ENCODE data around the gene ARHGAP29.

DNA sequence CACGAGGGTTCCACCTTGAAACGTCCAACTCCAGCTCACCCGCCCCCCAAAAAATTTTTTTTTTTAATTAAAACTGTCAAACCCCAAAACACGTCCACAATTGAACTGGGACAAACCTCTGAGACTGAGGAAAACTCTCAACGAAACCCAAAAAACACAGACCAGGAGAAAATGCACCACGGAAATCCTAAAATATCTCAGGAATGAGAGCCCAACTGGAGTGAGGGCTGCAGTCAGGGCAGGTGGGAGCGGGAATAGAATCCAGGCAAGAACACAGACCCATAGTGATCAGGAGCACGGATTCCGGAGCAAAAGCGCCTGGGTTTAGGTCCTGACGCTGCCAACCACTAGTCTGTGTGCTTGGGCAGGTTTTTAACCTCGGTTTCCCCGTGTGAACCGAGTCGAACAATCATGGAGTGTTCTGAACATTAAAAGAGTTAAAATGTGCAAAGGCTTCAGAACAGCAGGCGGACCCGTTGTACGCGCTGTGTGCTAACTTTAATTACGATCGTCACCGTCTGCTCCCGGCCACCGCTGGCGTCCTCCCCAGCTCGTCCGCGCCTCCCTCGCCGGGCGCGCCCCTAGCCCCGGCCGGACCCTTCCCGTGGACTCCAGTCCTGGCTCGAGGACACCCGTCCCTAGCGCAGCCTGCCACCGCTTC is 624 bp downstream of the ARHGAP29 start:
- TF ChIP-seq, protein P1, sequence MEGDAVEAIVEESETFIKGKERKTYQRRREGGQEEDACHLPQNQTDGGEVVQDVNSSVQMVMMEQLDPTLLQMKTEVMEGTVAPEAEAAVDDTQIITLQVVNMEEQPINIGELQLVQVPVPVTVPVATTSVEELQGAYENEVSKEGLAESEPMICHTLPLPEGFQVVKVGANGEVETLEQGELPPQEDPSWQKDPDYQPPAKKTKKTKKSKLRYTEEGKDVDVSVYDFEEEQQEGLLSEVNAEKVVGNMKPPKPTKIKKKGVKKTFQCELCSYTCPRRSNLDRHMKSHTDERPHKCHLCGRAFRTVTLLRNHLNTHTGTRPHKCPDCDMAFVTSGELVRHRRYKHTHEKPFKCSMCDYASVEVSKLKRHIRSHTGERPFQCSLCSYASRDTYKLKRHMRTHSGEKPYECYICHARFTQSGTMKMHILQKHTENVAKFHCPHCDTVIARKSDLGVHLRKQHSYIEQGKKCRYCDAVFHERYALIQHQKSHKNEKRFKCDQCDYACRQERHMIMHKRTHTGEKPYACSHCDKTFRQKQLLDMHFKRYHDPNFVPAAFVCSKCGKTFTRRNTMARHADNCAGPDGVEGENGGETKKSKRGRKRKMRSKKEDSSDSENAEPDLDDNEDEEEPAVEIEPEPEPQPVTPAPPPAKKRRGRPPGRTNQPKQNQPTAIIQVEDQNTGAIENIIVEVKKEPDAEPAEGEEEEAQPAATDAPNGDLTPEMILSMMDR (conservative IDR thresholded peaks at IDR 0.05; ENCODE audit: low read length): no peak
- no peak for TF ChIP-seq EZH2phosphoT487 (IDR thresholded peaks at IDR 0.05; ENCODE audit: borderline replicate concordance)

Data from Loucy (cell line).